ENCODE results near the gene INO80. TPM values are rescaled to one million over a fixed set of nuclear protein-coding genes. Genes with fewer than 3 reads are reported as not detected.
A peak's percentile ranks its signal among the peaks of the same experiment; 100 is the strongest.

INO80 gene
- polyA plus RNA-seq, 1 donor: 27.6 TPM

- DNase-seq: no peak
These were observed 111.6 kb downstream of the INO80 start for GRCh38 chr15:41004490-41004889.

GRCh38 chr15:41001524-41002214 lies 114.4 kb downstream of the INO80 start:
- DNase-seq: no peak

GRCh38 chr15:40999190-40999589 lies 116.9 kb downstream of the INO80 start:
- DNase-seq: no peak

- no peak for DNase-seq
These were observed 120.4 kb downstream of the INO80 start for GRCh38 chr15:40995656-40996055.

GRCh38 chr15:40992825-40993224 lies 123.3 kb downstream of the INO80 start:
- DNase-seq: no peak

GRCh38 chr15:40992241-40992741 lies 123.8 kb downstream of the INO80 start:
- DNase-seq: peak; percentile 68

- no peak for DNase-seq
These were observed 124.7 kb downstream of the INO80 start for GRCh38 chr15:40991355-40991754.

- DNase-seq: no peak
These were observed 125.3 kb downstream of the INO80 start for GRCh38 chr15:40990789-40991188.

GRCh38 chr15:40990080-40990479 lies 126.0 kb downstream of the INO80 start:
- DNase-seq: no peak

GRCh38 chr15:40988156-40988555 lies 127.9 kb downstream of the INO80 start:
- no peak for DNase-seq

GRCh38 chr15:40986820-40987219 lies 129.3 kb downstream of the INO80 start:
- no peak for DNase-seq

GRCh38 chr15:40985541-40986330 lies 130.3 kb downstream of the INO80 start:
- DNase-seq: no peak

- DNase-seq: no peak
These were observed 131.1 kb downstream of the INO80 start for GRCh38 chr15:40984964-40985363.

GRCh38 chr15:40984406-40984805 lies 131.7 kb downstream of the INO80 start:
- no peak for DNase-seq

- DNase-seq: no peak
These were observed 133.2 kb downstream of the INO80 start for GRCh38 chr15:40982855-40983254.

GRCh38 chr15:40981186-40981585 lies 134.9 kb downstream of the INO80 start:
- no peak for DNase-seq

GRCh38 chr15:40978562-40978961 lies 137.5 kb downstream of the INO80 start:
- DNase-seq: no peak

GRCh38 chr15:40978141-40978540 lies 137.9 kb downstream of the INO80 start:
- no peak for DNase-seq

- no peak for DNase-seq
These were observed 139.3 kb downstream of the INO80 start for GRCh38 chr15:40976819-40977218.

GRCh38 chr15:40974879-40975278 lies 141.2 kb downstream of the INO80 start:
- DNase-seq: no peak

- DNase-seq: no peak
These were observed 146.7 kb downstream of the INO80 start for GRCh38 chr15:40969363-40969762.

- DNase-seq: no peak
These were observed 147.6 kb downstream of the INO80 start for GRCh38 chr15:40968290-40969085.

GRCh38 chr15:40964634-40965033 lies 151.4 kb downstream of the INO80 start:
- no peak for DNase-seq

Measured in left kidney (tissue), 2 donors.